ENCODE data around the gene NCOA1. TPM values are rescaled to one million over a fixed set of nuclear protein-coding genes. Genes with fewer than 3 reads are reported as not detected.
"Not testable (repeated sequence)": the region's sequence is repeated elsewhere in the genome, so short reads cannot be mapped to it uniquely, and the experiment has no call there.

NCOA1 gene
- total RNA-seq, 1 donor from 2014 or later, result 25.1 TPM

GRCh38 chr2:24779116-24779515, 288.1 kb downstream of the NCOA1 start:
- intact Hi-C loops (cut with micrococcal nuclease), result no loop called here

GRCh38 chr2:24783641-24784040, 292.6 kb downstream of the NCOA1 start:
- intact Hi-C loops (cut with micrococcal nuclease), result no loop called here

GRCh38 chr2:24785671-24786321, 294.7 kb downstream of the NCOA1 start:
- intact Hi-C loops (cut with micrococcal nuclease), result no loop called here

GRCh38 chr2:24787532-24787931, 296.5 kb downstream of the NCOA1 start:
- intact Hi-C loops (cut with micrococcal nuclease), result no loop called here

GRCh38 chr2:24788816-24789215, 297.8 kb downstream of the NCOA1 start:
- intact Hi-C loops (cut with micrococcal nuclease), result no loop called here

- intact Hi-C loops (cut with micrococcal nuclease), result loop anchor here (5.0 to 10.0 kb wide), 4 partner anchors 177 to 1241 kb away; partner anchors contain the start of gene RAB10
Measured at GRCh38 chr2:24791452-24791851, 300.4 kb downstream of the NCOA1 start.

GRCh38 chr2:24792542-24792873, 301.5 kb downstream of the NCOA1 start:
- intact Hi-C loops (cut with micrococcal nuclease), result loop anchor here (2.0 to 10.0 kb wide), 7 partner anchors 178 to 1240 kb away; partner anchors contain the start of genes ATAD2B, RAB10, SF3B6 and WDCP

GRCh38 chr2:24792874-24793760, 302.1 kb downstream of the NCOA1 start, which contains the start of the genes CENPO and PTRHD1:
TSS of gene CENPO (plus strand) at chr2:24793425. CDS start at chr2:24793920, 495 bp downstream.
TSS of gene PTRHD1 (minus strand) at chr2:24793391. CDS start at chr2:24793377, 14 bp downstream.
- intact Hi-C loops (cut with micrococcal nuclease), result loop anchor here (1.0 to 10.0 kb wide), 14 partner anchors 34 to 1239 kb away; partner anchors contain the start of genes ATAD2B, EFR3B, NCOA1 and RAB10

- intact Hi-C loops (cut with micrococcal nuclease), result loop anchor here (1.0 to 10.0 kb wide), 15 partner anchors 33 to 1238 kb away; partner anchors contain the start of genes ADCY3, ATAD2B, EFR3B and NCOA1
Measured at GRCh38 chr2:24793761-24794435, 302.8 kb downstream of the NCOA1 start.

GRCh38 chr2:24797644-24798043, 306.6 kb downstream of the NCOA1 start:
- intact Hi-C loops (cut with micrococcal nuclease), result loop anchor here (10.0 kb wide), 1 partner anchor 183 kb away; no protein-coding TSS in a partner anchor

GRCh38 chr2:24800487-24800886, 309.4 kb downstream of the NCOA1 start:
- intact Hi-C loops (cut with micrococcal nuclease), result not testable (repeated sequence)

- intact Hi-C loops (cut with micrococcal nuclease), result not testable (repeated sequence)
Measured at GRCh38 chr2:24805811-24806660, 315.0 kb downstream of the NCOA1 start.

- intact Hi-C loops (cut with micrococcal nuclease), result no loop called here
Measured at GRCh38 chr2:24806661-24807036, 315.6 kb downstream of the NCOA1 start.

- intact Hi-C loops (cut with micrococcal nuclease), result no loop called here
Measured at GRCh38 chr2:24809316-24810007, 318.4 kb downstream of the NCOA1 start.

GRCh38 chr2:24813691-24814137, 322.7 kb downstream of the NCOA1 start:
- intact Hi-C loops (cut with micrococcal nuclease), result no loop called here

- intact Hi-C loops (cut with micrococcal nuclease), result no loop called here
Measured at GRCh38 chr2:24814516-24814915, 323.5 kb downstream of the NCOA1 start.

GRCh38 chr2:24815171-24815570, 324.1 kb downstream of the NCOA1 start:
- intact Hi-C loops (cut with micrococcal nuclease), result no loop called here

- intact Hi-C loops (cut with micrococcal nuclease), result no loop called here
Measured at GRCh38 chr2:24816404-24816803, 325.4 kb downstream of the NCOA1 start.

GRCh38 chr2:24816884-24817283, 325.8 kb downstream of the NCOA1 start:
- intact Hi-C loops (cut with micrococcal nuclease), result no loop called here

- intact Hi-C loops (cut with micrococcal nuclease), result no loop called here
Measured at GRCh38 chr2:24818721-24819167, 327.7 kb downstream of the NCOA1 start.

Data from T-helper 1 cell treated with Interleukin-12 subunit alpha and Interleukin-12 subunit beta and Interleukin-4 antibody, amounts not matched to agents 30 ng/mL and 1 ng/mL, for 36 hours (primary cell).